Measurements from ENCODE around the gene RAPGEF4.
"Not testable (repeated sequence)": the region's sequence is repeated elsewhere in the genome, so short reads cannot be mapped to it uniquely, and the experiment has no call there.

GRCh38 chr2:172748543-172748942 is 12.9 kb downstream of the RAPGEF4 start:
- TF ChIP-seq CTCF (IDR thresholded peaks at IDR 0.05); EZH2 (IDR thresholded peaks at IDR 0.05; ENCODE audit: borderline replicate concordance, insufficient read depth, low read depth, low read length, poor library complexity, severe bottlenecking): not testable (repeated sequence)

Measured in B cell (primary cell).